Esophagus squamous epithelium (tissue), 5 donors: ENCODE data around the gene ANAPC15. TPM values are rescaled to one million over a fixed set of nuclear protein-coding genes. Genes with fewer than 3 reads are reported as not detected.

Source experiments
- DNase-seq: peaks from one replicate; lab custom pipeline; 2025; lab: John Stamatoyannopoulos, UW
- H3K27ac ChIP-seq, 4 donors: fragments of 200-600 bp; sonication (generic); one replicate each; pipeline ENCODE4 v1.5.1; 2016 to 2019; ENCODE audit warnings: mild to moderate bottlenecking in 1 of 4
- H3K27me3 ChIP-seq, 4 donors: fragments of 200-600 bp; sonication (generic); 1 replicate in 3 of 4; 2 replicates in 1 of 4; pipeline versions ENCODE4 v1.5.1 to v1.6.0; 2017 to 2021; ENCODE audit warnings: antibody characterized with exemption in 1 of 4
- H3K36me3 ChIP-seq, 3 donors: fragments of 200-600 bp; sonication (generic); one replicate each; pipeline ENCODE4 v1.5.1; 2016 to 2019
- H3K4me1 ChIP-seq, 3 donors: fragments of 200-600 bp; sonication (generic); one replicate each; pipeline ENCODE4 v1.5.1; 2017 to 2019
- H3K4me3 ChIP-seq, 4 donors: fragments of 200-600 bp; sonication (generic); 1 replicate in 3 of 4; 2 replicates in 1 of 4; pipeline ENCODE4 v1.5.1; 2016 to 2019; ENCODE audit warnings: mild to moderate bottlenecking in 2 of 4, moderate library complexity in 1 of 4
- H3K9me3 ChIP-seq, 3 donors: fragments of 200-600 bp; sonication (generic); one replicate each; pipeline ENCODE4 v1.5.1; 2016 to 2019
- POLR2A ChIP-seq, 4 donors: fragments of 450-650 bp; IDR thresholded peaks; one replicate each; pipeline ENCODE4 v1.6.1; 2017; ENCODE audit warnings: antibody characterized with exemption in 4 of 4, mild to moderate bottlenecking in 4 of 4, moderate library complexity in 3 of 4
- WGBS, 2 donors: methylation state at CpG; one replicate each; pipeline ENCODE4 v1.1.5; 2018; 5-methylcytosine and 5-hydroxymethylcytosine counted together
- intact Hi-C: fragments of 100-400 bp; cut with DNase I; formaldehyde crosslinking; loops from one replicate; pipeline ENCODE4 v1.15.0; 2022
- total RNA-seq, 4 donors: library from RNA; depleted of rRNA; stranded (reverse); fragments of >200 nt; gene quantifications; one replicate each; pipeline ENCODE4 v1.1.0, GENCODE V29; 2016
- TF ChIP-seq, protein P1 (sequence below), 6 experiments: fragments of 450-650 bp in 4 of 6; fragments of 200-600 bp in 2 of 6; sonication (generic) in 2 of 6; IDR thresholded peaks; one replicate each; pipeline ENCODE4 v1.5.1; 2016 to 2019; ENCODE audit warnings: antibody characterized with exemption in 6 of 6, mild to moderate bottlenecking in 4 of 6, moderate library complexity in 4 of 6
- donor health status: DM: yes; HTN: yes; CAD: no.

ANAPC15 gene
- total RNA-seq, 4 donors from 2014 or later: 17.7 to 35.3 (median 23.5) TPM

DNA sequence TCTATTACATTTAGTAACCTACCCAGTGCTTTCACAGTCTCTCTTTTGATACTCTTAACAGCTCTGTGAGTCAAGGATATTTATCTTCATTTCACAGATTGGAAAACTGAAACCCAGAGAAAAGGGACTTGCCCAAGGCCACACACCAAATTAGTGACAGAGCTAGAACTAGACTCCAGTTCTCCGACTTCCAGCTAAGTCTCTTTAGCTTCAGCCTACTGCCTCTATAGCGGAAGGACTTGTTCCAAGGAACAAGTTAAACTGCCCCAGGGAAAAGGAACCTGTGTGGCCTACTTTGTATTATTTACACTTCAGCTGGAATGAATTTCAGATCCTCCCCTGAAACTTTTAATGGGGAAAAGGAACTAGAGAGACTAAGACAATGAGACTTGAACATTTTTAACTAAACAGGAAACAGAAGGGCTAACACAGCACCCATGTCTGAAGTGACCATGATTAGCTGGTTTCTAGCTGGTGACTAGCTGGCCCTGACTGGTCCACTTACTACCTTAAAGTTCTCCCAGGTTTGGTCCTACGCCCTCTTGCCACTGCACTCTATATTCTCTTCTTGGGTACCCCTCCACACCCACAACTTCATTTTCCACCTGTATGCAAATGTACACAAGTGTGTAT is 30.6 kb downstream of the ANAPC15 start:
- Histone ChIP-seq H3K9me3 (no peaks in the 10 kb centered on the region), H3K4me1 (peaks cover 20 to 66% (median 31%) of the 10 kb centered on the region in 3 donors), H3K27ac (peak overlapping the region; percentile 92 to 96 (median 94)), H3K27me3 (no peaks in the 10 kb centered on the region), H3K4me3 (peak overlapping the region in 1 of 4 donors; percentile 88), H3K36me3 (peaks cover 0 to 10% (median 0%) of the 10 kb centered on the region in 3 donors)
- TF ChIP-seq, protein P1, sequence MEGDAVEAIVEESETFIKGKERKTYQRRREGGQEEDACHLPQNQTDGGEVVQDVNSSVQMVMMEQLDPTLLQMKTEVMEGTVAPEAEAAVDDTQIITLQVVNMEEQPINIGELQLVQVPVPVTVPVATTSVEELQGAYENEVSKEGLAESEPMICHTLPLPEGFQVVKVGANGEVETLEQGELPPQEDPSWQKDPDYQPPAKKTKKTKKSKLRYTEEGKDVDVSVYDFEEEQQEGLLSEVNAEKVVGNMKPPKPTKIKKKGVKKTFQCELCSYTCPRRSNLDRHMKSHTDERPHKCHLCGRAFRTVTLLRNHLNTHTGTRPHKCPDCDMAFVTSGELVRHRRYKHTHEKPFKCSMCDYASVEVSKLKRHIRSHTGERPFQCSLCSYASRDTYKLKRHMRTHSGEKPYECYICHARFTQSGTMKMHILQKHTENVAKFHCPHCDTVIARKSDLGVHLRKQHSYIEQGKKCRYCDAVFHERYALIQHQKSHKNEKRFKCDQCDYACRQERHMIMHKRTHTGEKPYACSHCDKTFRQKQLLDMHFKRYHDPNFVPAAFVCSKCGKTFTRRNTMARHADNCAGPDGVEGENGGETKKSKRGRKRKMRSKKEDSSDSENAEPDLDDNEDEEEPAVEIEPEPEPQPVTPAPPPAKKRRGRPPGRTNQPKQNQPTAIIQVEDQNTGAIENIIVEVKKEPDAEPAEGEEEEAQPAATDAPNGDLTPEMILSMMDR (IDR thresholded peaks at IDR 0.05): no peak
- TF ChIP-seq POLR2A (IDR thresholded peaks at IDR 0.05): no peak
- DNase-seq: no peak
- intact Hi-C loops: loop anchor here (5.0 kb wide), 1 partner anchor 45 kb away; no protein-coding TSS in a partner anchor
- 56 to 58% methylated on average over 3 of the region's 3 CpGs for WGBS, 2 donors

DNA sequence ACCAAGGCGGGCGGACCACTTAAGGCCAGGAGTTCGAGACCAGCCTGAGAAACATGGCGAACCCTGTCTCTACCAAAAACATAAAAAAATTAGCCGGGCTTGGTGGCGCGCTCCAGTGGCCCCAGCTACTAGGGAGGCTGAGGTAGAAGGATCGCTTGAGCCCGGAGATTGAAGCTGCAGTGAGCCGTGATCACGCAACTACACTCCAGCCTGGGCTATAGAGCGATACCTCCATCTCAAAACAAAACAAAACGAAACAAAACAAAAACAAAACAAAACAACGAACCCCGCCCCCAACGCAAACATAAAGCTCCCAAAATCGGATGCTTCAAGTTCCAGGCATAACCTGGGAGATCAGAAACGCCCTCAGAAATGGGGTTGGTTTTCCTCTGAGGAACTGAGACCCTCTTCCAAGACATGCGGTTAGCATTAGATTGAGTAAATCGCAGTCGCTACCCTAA is 31.3 kb downstream of the ANAPC15 start:
- H3K36me3 ChIP-seq: peaks cover 0 to 11% (median 0%) of the 10 kb centered on the region in 3 donors
- no peaks in the 10 kb centered on the region for H3K27me3 ChIP-seq
- TF ChIP-seq, protein P1 (IDR thresholded peaks at IDR 0.05): no peak
- TF ChIP-seq POLR2A (IDR thresholded peaks at IDR 0.05): no peak
- 60 to 69% methylated on average over 21 of the region's 21 CpGs for WGBS, 2 donors
- no peaks in the 10 kb centered on the region for H3K9me3 ChIP-seq
- peak overlapping the region; percentile 92 to 96 (median 94) for H3K27ac ChIP-seq
- peak overlapping the region; percentile 60 to 88 (median 62) for H3K4me3 ChIP-seq
- intact Hi-C loops: loop anchor here (5.0 kb wide), 1 partner anchor 44 kb away; no protein-coding TSS in a partner anchor
- peaks cover 20 to 70% (median 31%) of the 10 kb centered on the region in 3 donors for H3K4me1 ChIP-seq
- DNase-seq: no peak

DNA sequence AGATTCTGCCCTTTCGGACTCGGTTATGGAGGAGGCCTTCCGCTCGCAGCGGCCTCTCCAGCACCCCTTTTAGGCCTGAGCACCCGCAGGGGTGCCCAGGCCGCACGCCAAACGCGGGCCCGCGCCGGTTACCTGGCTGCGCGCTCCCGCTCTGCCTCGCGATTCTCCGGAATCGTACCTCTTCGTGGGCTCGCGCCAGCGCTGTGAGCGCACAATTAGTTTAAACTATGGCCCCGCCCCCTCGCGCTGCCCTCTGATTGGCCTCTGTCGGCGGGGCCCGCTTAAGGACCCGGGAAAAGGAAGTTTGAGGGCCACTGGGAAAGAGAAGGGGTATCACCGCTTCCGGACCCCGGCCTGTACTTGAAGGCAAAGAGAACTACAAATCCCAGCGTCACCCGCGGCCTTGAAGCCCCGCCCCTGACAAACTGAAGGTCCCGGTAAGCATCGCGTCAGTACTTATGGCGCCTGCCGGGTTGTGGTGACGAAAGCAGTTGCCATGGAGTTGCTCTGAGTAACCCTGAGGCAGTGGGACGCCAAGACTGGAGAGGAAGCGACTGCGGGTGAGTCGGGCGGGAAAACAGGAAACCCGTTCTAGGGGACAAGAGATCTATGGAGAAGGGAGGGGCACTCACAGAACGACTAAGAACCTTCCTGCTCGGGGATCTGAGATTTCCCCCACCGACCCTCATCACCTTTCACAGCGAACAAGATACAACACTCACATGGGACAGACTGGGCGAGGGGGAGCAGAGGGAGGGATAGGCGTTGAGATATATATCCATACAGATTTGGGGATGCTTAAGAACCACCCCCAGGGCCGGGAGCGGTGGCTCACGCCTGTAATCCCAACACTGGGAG is 31.9 kb downstream of the ANAPC15 start, which contains the start of the genes LRRC51 and NUMA1:
TSS of gene LRRC51 (plus strand) at position 525 of the 858 bp plus-strand sequence. CDS start 8,234 bp downstream, outside the sequence.
TSS of gene NUMA1 (minus strand) at position 217 of the 858 bp plus-strand sequence. CDS start 44,599 bp downstream, outside the sequence.
- intact Hi-C loops: loop anchor here (5.0 kb wide), 1 partner anchor 43 kb away; no protein-coding TSS in a partner anchor
- Histone ChIP-seq H3K36me3 (peaks cover 0 to 11% (median 0%) of the 10 kb centered on the region in 3 donors), H3K4me3 (peak within 1 kb of the TSS; percentile 60 to 88 (median 62)), H3K27ac (peak within 1 kb of the TSS; percentile 92 to 96 (median 94)), H3K27me3 (no peaks in the 10 kb centered on the region), H3K9me3 (no peaks in the 10 kb centered on the region), H3K4me1 (peaks cover 20 to 77% (median 32%) of the 10 kb centered on the region in 3 donors)
- DNase-seq: peak; percentile 99
- 0 to 1% methylated on average over 25 of the region's 60 CpGs for WGBS, 2 donors
- TF ChIP-seq, protein P1 (IDR thresholded peaks at IDR 0.05): peak in 1 of 6 experiments; percentile 5
- TF ChIP-seq POLR2A (IDR thresholded peaks at IDR 0.05): peak in 3 of 4 donors; percentile 43 to 75 (median 67)

DNA sequence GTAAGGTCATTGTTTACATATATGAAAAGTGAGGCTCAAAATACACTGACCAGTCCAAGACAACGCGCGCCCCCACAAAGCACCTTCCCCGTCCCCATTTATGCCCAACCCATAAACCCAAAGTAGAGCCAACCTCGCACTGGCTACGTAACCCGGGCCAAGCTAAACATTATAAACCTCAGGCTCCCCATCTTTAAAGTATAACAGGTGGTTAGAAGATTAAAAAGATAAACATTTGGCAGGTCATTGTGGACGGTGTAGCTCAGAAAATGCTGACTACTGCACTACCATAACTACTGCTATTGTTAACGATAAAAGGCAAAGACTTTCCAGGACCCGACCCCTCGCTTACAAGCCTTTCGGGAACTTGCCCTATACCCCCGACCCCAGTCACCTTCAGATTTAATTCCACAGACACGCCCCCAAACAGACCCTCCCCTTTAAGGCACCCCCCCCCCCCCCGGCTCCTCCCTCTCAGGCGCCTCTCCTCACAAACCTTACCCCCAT is 32.6 kb downstream of the ANAPC15 start:
- no peaks in the 10 kb centered on the region for H3K9me3 ChIP-seq
- H3K4me1 ChIP-seq: peaks cover 26 to 83% (median 39%) of the 10 kb centered on the region in 3 donors
- no peak for DNase-seq
- H3K4me3 ChIP-seq: peak overlapping the region; percentile 60 to 88 (median 62)
- intact Hi-C loops: loop anchor here (5.0 kb wide), 1 partner anchor 43 kb away; no protein-coding TSS in a partner anchor
- no peak for TF ChIP-seq POLR2A (IDR thresholded peaks at IDR 0.05)
- TF ChIP-seq, protein P1 (IDR thresholded peaks at IDR 0.05): no peak
- H3K27me3 ChIP-seq: no peaks in the 10 kb centered on the region
- WGBS, 2 donors: 2 to 4% methylated on average over 15 of the region's 16 CpGs
- peak overlapping the region; percentile 92 to 96 (median 94) for H3K27ac ChIP-seq
- peaks cover 0 to 11% (median 0%) of the 10 kb centered on the region in 3 donors for H3K36me3 ChIP-seq
